NB4 (cell line): Measurements from ENCODE around the gene PLEKHO2.

Experiments
- CTCF ChIP-seq: IDR thresholded peaks from one replicate; pipeline ENCODE4 v1.5.1; 2012; ENCODE audit warnings: low read depth, low read length
- POLR2A ChIP-seq: IDR thresholded peaks from 2 replicates; pipeline ENCODE4 v1.6.1; 2011; ENCODE audit warnings: mild to moderate bottlenecking; ENCODE audit not compliant: insufficient read length; ENCODE audit errors: extremely low read depth
- TF ChIP-seq, protein P1 (sequence below): IDR thresholded peaks from 2 replicates; pipeline ENCODE4 v1.6.1; 2011; ENCODE audit warnings: low read depth, low read length

- TF ChIP-seq POLR2A: no peak
- TF ChIP-seq CTCF: no peak
- TF ChIP-seq, protein P1, sequence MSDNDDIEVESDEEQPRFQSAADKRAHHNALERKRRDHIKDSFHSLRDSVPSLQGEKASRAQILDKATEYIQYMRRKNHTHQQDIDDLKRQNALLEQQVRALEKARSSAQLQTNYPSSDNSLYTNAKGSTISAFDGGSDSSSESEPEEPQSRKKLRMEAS: no peak
Measured at GRCh38 chr15:64854041-64854440, 12.3 kb downstream of the PLEKHO2 start.
